Erythroblast (primary cell): Measurements from ENCODE around the gene L1CAM.

Experiments used
- GATA1 ChIP-seq: IDR thresholded peaks from 2 replicates; pipeline ENCODE4 v1.6.1; 2011; ENCODE audit warnings: low read depth, mild to moderate bottlenecking, control low read depth, low read length, moderate library complexity
- POLR2A ChIP-seq: IDR thresholded peaks from 2 replicates; pipeline ENCODE4 v1.6.1; 2011; ENCODE audit warnings: mild to moderate bottlenecking, low read length

DNA sequence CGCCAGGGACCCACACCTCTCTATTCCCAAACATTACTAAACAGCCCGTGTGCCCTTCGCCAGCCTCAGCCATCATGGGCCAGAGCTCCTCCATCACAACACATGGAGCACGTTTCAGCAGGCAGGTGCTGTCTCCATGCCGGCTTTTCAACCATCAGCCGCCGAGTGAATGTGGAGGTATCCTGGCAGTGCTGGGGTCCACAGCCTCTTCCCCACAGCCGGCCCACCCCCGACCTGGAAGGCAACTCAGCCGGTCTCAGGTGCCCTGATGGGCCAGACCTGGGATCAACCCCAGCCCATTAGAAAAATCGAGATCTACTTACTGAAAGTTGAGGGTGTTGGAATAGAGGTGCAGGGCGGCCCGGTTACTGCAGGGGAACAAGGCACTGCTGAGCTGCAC, 45.8 kb upstream of the L1CAM start:
- TF ChIP-seq POLR2A (no peak), GATA1 (no peak)
